Ovary (tissue), 9 donors: ENCODE results near the gene WNT7A. TPM values are rescaled to one million over a fixed set of nuclear protein-coding genes. Genes with fewer than 3 reads are reported as not detected.
A peak's percentile ranks its signal among the peaks of the same experiment; 100 is the strongest.

Experiments used
- DNase-seq, 5 donors: peaks; one replicate each; pipeline ENCODE4 v3.0.0-alpha.2; 2019 to 2020
- H3K27ac ChIP-seq, 2 donors: fragments of 200-600 bp; one replicate each; pipeline versions ENCODE4 v1.5.1 to v1.8.0; 2019 to 2022
- H3K27me3 ChIP-seq: fragments of 200-600 bp; one replicate; pipeline ENCODE4 v1.8.0; 2022
- H3K36me3 ChIP-seq: fragments of 200-600 bp; sonication (generic); one replicate; pipeline ENCODE4 v1.5.1; 2019
- H3K4me1 ChIP-seq: one replicate; pipeline ENCODE4 v1.8.1; 2013; ENCODE audit warnings: mild to moderate bottlenecking, moderate library complexity; ENCODE audit not compliant: insufficient read depth
- H3K4me3 ChIP-seq: fragments of 200-600 bp; sonication (generic); one replicate; pipeline ENCODE4 v1.5.1; 2017
- H3K9me3 ChIP-seq, 2 donors: fragments of 200-600 bp in 1 of 2; sonication (generic) in 1 of 2; one replicate each; pipeline versions ENCODE4 v1.5.1 to v1.8.1; 2013 to 2019; ENCODE audit warnings: mild to moderate bottlenecking in 1 of 2, moderate library complexity in 1 of 2
- CTCF ChIP-seq, 3 donors: fragments of 450-650 bp in 2 of 3; fragments of 200-600 bp in 1 of 3; IDR thresholded peaks; one replicate each; pipeline versions ENCODE4 v1.5.1 to v1.8.0; 2016 to 2022; ENCODE audit warnings: antibody characterized with exemption in 3 of 3, mild to moderate bottlenecking in 1 of 3
- EP300 ChIP-seq: sonication (generic); formaldehyde crosslinking; IDR thresholded peaks from one replicate; pipeline ENCODE4 v1.6.1; 2017; ENCODE audit warnings: antibody characterized with exemption
- POLR2A ChIP-seq: fragments of 450-650 bp; IDR thresholded peaks from one replicate; pipeline ENCODE4 v1.6.1; 2017; ENCODE audit warnings: antibody characterized with exemption, mild to moderate bottlenecking, moderate library complexity
- WGBS, 3 donors: extraction: QIAGEN DNeasy Blood & Tissue Kit in 1 of 3; methylation state at CpG; one replicate each; pipeline versions ENCODE4 v1.1.5 to v1.1.7; 2013 to 2017; 5-methylcytosine and 5-hydroxymethylcytosine counted together
- intact Hi-C, 4 donors: fragments of 100-400 bp; cut with DNase I; formaldehyde crosslinking; loops; one replicate each; pipeline versions ENCODE4 v1.11.0 to v1.15.1; 2022 to 2023
- polyA plus RNA-seq, 2 donors: library from polyadenylated mRNA; stranded (reverse); fragments of 200-250 nt in 1 of 2; fragments of 350-450 nt in 1 of 2; fragmentation: Illumina TruSeq in 1 of 2; extraction: RNeasy Lipid Tissue Mini Kit (QIAGEN cat#74804) in 1 of 2; gene quantifications; one replicate each; pipeline ENCODE4 v1.2.3, GENCODE V29; 2013 to 2014
- total RNA-seq, 7 donors: library from RNA; depleted of rRNA in 2 of 7; stranded (reverse); fragments of >200 nt in 2 of 7; fragmentation: NEBNext Ultra II Directional in 3 of 7; extraction: Animal tissue kit (Norgen Biotek cat#: 25700) in 3 of 7; gene quantifications; one replicate each; pipeline versions ENCODE4 v1.1.0 to v1.2.4, GENCODE V29; 2016 to 2023
- donor health status: DM: no; HTN: no; CAD: no; lungs with moderate emphysema.
- donor health status: DM: no; HTN: no; CAD: no.
- donor health status: Bipolar disorder and iron deficiency.
- donor health status: DM: yes; HTN: yes; CAD: no.
- donor health status: DM: no; HTN: no; CAD: no.
- donor health status: DM: yes; HTN: yes; CAD: no.

WNT7A gene
- total and polyA plus RNA-seq, 9 donors: 0.22 to 0.83 (median 0.34) TPM; not detected in 6

DNA sequence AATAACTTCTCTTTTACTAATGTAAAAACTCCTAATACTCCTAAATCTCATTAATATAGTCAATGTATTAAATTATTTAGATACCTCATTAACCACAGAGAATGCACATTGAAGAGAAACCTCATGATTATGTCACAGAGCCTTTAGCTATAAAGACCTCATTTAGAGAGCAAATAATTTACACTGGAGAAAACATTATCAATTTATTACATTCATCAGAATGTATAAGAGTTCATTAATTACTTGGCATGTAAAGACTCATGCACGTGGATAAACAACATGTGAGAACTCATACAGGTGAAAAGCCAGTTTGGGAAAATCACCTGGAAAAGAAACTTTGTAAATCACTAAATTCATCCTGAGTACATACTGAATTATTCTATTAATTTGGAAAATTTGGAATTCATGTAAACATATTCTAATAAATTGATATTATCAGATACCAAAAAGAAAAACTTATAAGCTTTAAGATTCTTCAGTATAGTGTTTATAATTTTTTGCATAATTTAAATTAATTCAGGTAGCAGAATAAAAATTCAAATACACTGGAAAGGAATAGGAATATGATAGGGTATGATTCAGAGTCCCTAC lies 22.9 kb upstream of the WNT7A start:
- 43 to 60% (median 57%) methylated on average over 1 of the region's 1 CpG for WGBS, 3 donors
- Histone ChIP-seq H3K4me3 (no peak overlapping the region), H3K27ac (no peak overlapping the region), H3K9me3 (no peaks in the 10 kb centered on the region), H3K4me1 (no peaks in the 10 kb centered on the region), H3K36me3 (no peaks in the 10 kb centered on the region), H3K27me3 (peaks cover 4% of the 10 kb centered on the region)
- no peak for DNase-seq
- no peak for TF ChIP-seq EP300
- TF ChIP-seq CTCF (IDR thresholded peaks at IDR 0.05): no peak
- no peak for TF ChIP-seq POLR2A
- intact Hi-C loops: loop anchor here in 1 of 4 donors (10.0 kb wide), 1 partner anchor 1002 kb away; no protein-coding TSS in a partner anchor

DNA sequence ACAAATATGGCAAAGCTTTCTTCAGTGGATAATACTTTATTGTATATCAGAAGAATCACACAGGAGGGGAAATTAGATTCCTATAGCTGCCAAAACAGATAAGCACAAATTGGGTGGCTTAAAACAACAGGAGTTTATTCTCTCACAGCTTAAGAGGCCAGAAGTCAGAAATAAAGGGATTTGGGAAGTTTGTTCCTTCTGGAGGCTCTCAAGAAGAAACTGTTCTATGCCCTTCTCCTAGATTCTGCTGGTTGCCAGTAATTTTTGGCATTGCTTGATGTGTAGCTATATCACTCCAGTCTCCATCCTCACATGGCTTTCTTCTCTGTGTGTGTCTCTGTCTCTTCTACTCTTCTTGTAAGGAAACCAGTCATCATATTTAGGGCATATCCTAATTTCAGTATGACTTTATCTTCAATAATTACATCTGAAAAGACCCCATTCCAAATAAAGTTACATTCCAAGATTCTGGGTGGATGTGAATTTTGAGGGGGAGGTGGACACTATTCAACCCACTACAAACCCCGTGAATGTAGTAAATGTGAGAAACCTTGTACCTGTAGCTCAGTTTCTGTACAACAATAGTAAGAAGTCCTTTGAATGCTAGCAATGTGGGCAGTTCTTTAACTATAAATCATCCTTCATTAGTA lies 22.2 kb upstream of the WNT7A start:
- DNase-seq: no peak
- WGBS, 3 donors: 61 to 88% (median 61%) methylated on average over 1 of the region's 1 CpG
- intact Hi-C loops: loop anchor here in 1 of 4 donors (10.0 kb wide), 1 partner anchor 1003 kb away; no protein-coding TSS in a partner anchor

DNA sequence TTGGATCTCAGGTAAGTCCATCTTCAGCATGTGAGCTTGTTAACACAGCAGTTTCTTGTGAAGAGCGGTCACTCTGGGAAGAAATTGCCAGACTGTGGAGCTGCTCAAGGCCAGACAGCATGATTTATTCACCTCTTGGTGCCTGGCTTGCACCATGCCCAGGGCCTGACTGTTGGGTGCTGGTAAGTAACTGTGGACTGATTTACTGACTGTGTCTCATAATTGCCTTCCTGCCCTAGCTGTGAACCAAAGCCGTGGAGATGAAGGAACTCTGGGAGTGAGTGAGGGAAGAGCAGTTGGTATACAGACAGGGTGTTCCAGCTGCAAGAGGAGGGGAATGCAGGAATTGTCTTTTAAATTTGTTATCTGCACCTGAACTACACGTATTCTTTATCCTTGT lies 18.5 kb upstream of the WNT7A start:
- peaks cover 4% of the 10 kb centered on the region for H3K27me3 ChIP-seq
- DNase-seq: no peak
- no peaks in the 10 kb centered on the region for H3K36me3 ChIP-seq
- no peak overlapping the region for H3K27ac ChIP-seq
- TF ChIP-seq POLR2A (no peak), EP300 (no peak), CTCF (IDR thresholded peaks at IDR 0.05) (no peak)
- peaks cover 2% of the 10 kb centered on the region for H3K4me1 ChIP-seq
- intact Hi-C loops: loop anchor here in 3 of 4 donors (5.0 to 10.0 kb wide), 6 partner anchors 219 to 1016 kb away; partner anchors contain the start of genes TMEM43 (in 2 of the 3) and CHCHD4 (in 1 of the 3)
- no peak overlapping the region for H3K4me3 ChIP-seq
- H3K9me3 ChIP-seq: no peaks in the 10 kb centered on the region
- 32 to 36% (median 35%) methylated on average over 3 of the region's 3 CpGs for WGBS, 3 donors

More for the DNA sequence above, 22.2 kb upstream of the WNT7A start:
- Histone ChIP-seq H3K4me3 (no peak overlapping the region), H3K36me3 (no peaks in the 10 kb centered on the region), H3K9me3 (no peaks in the 10 kb centered on the region), H3K27me3 (peaks cover 4% of the 10 kb centered on the region), H3K4me1 (no peaks in the 10 kb centered on the region), H3K27ac (no peak overlapping the region)
- no peak for TF ChIP-seq EP300
- TF ChIP-seq CTCF (IDR thresholded peaks at IDR 0.05): no peak
- no peak for TF ChIP-seq POLR2A

DNA sequence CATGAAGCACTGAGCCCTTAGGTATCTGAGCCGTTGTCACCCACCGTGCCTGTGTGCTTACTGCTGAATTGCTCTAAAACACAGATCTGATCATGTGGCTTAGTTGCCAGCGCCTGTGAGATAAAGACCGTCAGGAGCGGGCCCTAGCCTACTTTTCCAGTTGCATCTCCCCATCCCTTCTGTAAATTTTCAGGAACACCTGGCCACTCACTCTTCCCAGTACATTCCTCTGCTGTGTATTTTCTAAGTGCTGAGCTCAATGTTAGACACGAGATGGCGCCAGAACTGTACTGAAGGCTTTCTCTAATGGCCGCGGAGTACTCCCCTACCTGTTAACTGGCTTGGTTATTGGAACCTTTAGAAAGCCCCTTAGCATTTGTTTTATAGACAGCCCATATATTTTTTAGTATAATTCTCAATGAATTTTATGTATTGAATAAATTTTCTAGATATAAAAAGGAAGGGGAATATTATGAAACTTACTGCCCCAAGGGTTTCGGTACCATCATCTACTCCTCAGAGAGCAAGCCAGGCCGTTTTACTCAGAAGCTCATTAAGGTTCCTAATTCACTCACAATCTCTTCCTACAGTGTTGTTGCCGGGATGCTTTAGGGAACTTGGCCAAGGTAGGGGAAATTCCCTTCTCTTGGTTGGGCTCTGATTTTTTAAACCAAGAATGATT lies 16.7 kb upstream of the WNT7A start:
- peak in 4 of 5 donors; percentile 43 to 69 (median 52) for DNase-seq

More for the DNA sequence above, 16.7 kb upstream of the WNT7A start:
- Histone ChIP-seq H3K9me3 (no peaks in the 10 kb centered on the region), H3K4me1 (peaks cover 2% of the 10 kb centered on the region), H3K36me3 (no peaks in the 10 kb centered on the region), H3K27me3 (no peaks in the 10 kb centered on the region), H3K4me3 (peak overlapping the region; percentile 43), H3K27ac (no peak overlapping the region)
- TF ChIP-seq POLR2A (no peak), EP300 (no peak), CTCF (IDR thresholded peaks at IDR 0.05) (peak; percentile 52 to 64 (median 56))
- intact Hi-C loops: loop anchor here in 3 of 4 donors (5.0 to 10.0 kb wide), 6 partner anchors 221 to 1018 kb away; partner anchors contain the start of genes TMEM43 (in 2 of the 3) and CHCHD4 (in 1 of the 3)
- whole genome bisulfite sequencing, 3 donors: 12 to 18% (median 14%) methylated on average over 12 of the region's 12 CpGs
